NCI-H1092 treated with DMSO at 0.1 percent for 48 hours (cell line): ENCODE results near the gene EPS15.
"Not testable (repeated sequence)": the region's sequence is repeated elsewhere in the genome, so short reads cannot be mapped to it uniquely, and the experiment has no call there.

Experiments used
- DNase-seq: peaks from one replicate; lab custom pipeline; 2025; lab: John Stamatoyannopoulos, UW

EPS15 gene

DNA sequence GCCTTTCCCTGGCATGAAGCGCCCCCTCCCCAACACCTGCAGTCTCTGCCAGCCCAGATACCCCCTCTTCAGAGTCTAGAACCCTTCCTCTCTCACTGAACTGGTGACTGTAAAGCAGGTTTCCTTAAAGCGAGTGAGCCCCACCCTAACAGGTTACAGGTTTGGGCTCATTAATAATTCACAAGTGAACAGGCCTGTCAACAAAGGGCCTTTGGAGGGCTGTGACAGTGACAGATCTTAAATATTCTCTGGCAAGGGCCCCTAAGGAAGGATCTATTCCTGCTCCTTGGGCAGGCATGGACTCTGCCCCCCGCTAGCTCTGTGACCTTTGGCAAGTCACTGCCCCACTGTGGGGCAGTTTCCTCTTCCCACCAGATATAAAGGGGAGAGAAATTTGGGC is 183.1 kb downstream of the EPS15 start:
- DNase-seq = no peak

DNA sequence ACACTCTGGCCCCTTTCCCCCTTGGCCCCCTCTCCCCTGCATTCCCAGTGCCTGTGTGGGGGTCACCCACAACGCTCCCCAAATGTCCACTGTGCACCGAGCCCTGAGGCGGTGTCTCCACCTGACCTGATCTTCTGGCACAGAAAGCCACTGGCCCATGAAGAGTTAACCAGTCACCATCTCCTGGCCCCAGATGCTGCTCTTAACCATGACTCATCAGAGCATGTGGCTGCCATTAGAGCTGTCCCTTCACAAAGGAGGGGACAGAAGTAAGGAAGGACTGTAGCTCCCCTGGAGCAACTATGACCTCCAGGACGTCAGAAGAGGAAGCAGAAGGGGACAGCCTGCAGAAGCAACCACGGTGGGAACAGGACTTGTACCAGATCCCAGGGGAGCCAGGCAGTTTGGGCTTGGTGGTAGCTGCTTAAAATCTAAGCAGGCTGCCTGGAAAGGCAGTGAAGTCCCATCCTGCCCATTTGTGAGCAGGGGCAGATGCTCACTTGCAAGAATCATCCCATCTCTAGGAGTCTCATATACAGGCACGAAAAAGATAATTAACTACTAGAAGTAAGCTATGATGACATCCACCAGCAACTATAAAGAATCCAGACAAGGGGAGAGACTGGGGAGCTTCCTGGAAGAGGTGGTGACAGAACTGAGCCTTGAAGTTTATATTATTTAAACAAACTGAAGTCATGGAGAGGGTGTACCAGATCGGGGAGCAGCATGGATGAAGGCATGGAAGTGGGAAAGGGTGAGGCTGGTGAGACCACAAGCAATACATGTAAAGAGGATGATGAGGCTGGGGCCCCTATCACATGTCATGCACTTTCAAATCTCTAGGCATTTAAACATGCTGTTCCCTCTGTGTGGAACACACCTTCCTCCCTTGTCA is 187.6 kb downstream of the EPS15 start:
- DNase-seq = no peak

DNA sequence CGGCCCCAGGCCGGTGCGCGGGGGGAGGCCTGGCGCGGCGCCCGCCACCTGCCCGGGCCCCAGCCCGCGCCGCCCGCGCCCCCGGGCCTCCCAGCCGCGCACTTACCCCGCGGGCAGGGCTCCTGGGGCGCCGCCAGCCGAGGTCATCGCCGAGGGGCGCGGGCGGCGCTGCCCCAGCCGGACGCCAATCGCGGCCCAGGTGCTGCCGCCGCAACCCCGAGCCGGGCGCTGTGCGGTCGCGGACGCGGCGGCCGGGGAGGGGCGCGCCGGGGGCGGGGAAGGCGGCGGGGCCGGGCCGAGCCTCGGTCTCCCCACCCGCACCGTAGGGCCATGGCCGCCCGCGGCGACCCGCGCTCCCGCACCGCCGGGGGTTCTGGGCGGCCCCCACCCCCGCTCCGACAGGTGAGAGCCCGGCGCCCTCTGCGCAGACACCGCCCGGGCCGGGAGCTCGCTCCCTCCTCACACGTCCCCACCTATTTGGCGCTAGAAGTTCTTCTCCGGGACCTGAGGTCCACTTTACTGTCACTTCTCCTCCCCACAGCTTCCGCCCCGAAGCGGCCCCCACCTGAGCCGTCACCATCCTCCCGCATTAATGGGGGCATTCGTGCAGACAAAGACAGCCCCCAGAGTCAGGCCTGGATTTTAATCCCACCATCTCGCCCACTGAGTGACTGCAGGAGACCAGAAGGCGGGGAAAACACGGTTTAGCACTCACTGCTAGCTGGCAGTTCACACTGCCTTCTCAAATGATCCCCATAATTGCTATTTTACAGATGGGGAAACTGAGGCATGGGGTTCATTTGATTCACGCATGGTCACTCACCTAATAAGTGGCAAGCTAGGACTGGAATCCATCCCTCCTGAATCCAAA is 188.5 kb downstream of the EPS15 start, which contains the start of gene TTC39A:
TSS of gene TTC39A (minus strand) at position 232 of the 871 bp plus-strand sequence. CDS start at position 147, 85 bp downstream.
- no peak for DNase-seq

DNA sequence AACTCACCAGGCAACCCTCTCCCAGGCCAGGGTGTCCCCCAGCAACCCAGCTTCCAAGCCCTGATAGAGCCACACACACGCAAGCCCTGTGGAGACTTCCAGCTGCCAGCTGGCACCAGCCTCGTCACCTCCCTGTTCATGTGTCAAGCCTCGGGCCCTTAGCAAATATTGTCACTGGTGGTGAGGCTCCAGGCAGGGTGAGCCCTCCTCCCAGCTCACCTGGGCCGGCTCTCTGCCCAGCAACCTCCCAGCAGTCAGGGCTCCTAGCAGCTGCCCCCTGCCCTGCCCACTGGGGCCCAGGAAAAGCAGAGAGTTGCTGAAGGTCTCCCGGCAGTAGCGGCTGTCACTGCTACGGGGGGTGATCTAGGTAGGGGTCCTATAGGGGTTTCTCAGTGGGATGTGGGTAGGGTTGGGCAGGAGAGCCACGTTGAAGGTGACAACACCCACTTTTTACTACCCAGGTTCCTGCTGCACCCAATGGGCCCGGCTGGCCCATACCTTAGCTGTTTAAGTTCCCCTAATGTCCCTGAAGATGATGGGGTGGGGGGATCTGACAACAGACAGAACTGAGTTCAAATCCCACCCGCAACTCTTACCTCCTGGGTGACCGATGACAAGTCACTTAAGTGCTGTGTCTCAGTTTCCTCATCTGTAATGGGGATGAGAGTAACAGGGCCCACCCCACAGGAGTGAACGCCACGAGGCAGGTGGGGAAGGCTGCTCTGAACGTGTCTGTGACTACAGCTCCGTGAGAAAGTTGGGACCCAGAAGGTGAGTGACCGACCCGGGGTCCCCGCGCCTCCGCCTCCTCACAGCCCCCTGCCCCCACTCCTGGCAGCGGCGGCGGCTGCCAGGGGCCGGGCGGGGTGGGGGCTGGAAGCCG is 189.4 kb downstream of the EPS15 start:
- DNase-seq = peak; percentile 38

DNA sequence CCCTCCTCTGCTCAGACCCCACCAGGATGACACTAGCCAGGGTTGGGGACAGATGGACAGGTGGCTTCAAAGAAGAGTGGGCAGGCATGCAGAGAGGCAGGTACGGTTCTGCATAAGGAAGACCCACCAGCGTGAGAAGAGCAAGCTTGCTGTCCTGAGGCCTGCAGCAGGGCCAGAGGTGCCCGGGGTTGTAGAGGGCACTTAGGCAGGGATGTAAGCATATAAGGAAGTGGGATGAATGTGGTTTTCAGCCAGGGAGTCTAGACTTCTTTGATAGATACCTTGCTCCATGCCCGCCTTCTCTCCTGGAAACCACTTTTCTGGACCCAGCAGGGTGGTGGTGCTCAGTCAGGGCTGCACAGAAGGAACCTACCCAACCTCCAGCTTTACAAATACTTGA is 190.1 kb downstream of the EPS15 start:
- DNase-seq = no peak

DNA sequence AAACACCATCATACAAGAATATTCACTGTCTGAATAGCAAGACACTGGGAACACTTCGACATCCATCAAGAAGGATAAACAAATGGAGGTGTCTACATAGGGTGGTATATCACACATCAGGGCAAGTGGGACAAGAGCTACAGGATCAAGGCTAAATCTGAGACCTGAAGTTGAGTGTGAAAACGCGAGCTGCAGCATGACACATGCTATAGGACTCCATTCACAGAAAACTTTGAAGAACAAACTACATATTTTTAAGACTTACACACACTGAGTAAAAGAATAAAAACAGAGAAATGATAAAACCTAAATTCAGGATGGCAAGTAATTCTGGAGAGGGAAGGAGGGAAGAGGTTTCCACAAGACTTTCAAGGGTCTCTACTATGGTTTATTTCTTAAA is 190.8 kb downstream of the EPS15 start:
- DNase-seq = no peak

DNA sequence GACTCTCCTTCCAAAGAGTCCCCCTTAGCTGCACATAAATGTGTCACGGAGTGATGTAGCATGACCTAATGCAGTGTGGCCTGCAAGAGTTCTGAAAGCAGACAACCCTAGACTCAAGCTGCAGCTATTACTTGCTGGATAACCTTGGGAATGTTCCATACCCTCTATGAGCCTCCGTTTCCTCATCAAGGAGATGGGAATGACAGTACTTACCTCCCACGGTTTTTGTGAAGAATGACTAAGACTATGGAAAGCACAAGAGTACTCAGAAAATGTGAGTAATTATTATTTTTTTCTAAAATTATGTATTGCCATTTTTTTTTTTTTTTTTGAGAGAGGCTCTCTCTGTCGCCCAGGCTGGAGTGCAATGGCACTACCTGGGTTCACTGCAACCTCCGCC is 191.7 kb downstream of the EPS15 start:
- DNase-seq = no peak

DNA sequence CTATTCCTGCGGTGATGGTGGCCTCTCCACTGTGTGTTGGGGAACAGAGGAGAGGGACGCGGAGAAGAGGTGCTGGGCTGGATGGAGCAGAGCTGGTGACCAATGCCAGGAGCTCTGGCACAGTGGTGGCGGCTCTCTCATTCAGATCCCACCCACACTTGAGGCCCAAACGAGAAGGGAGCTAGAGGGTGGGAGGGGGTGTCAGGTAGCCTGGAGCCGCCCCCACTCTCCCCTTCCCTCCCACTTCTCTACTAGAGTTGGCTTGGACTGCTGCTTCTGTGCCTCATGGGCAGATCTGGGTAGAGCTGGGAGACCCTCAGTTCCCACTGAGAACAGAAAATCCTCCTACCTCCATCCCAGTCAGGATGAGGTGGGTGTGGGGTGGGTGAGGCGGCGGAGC is 192.2 kb downstream of the EPS15 start:
- DNase-seq = no peak

DNA sequence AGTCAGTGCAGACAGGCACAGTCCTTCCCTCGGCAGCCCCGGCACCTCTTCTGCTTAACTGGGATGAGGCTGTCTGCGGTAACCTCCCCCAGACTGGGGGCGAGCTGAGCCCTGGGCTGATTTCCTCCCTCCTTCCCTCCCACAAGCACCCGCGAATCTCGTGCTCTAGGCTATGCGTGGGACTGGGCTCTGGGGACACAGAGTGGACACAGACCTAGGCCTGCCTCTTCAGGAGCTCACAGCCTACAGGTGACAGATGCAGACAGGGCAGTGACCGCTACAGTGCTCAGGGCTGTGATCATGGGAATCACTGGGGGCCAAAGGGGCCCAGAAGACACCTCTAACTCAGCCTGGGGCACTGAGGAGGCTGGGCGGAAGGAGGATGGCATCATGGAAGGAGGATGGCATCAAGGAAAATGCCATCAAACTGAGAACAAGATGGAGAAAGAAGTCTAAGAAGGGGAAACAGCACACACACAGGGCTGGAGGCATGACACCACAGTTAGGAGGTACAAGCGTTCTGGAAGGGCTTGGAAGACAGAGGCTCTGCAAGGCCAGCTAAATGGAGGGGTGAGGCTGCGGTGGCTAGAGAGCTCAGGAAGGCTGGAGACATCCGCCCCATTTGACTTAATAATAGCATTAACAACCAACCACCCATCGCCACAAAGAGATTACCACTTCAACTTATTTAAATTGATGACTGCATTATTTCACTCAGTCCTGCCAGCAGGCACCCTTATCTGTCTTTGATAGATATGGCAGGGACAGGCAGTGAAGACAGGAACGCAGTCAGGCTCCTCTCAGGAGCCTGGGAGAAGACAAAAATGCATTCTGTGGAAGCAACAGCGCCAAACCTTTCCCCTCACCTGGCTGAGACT is 192.9 kb downstream of the EPS15 start:
- no peak for DNase-seq

DNA sequence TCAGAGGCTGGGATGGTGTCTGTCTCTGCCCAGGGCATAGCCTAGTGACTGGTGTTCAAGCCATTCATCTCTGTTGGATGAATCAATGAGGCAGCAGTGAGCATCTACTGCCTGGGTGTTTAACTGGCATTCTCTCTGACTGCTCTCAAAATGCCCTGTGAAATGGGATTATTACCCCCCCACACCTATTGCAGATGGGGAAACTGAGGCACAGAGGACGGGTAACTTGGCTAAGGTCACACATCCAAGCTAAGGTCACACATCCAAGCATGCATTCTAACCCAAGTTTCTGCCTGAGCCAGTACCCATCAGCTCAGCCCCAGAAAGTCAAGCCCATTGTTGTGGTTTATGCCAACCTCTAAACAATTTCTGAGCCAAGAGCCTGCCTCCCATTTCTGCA is 193.7 kb downstream of the EPS15 start:
- DNase-seq = no peak

DNA sequence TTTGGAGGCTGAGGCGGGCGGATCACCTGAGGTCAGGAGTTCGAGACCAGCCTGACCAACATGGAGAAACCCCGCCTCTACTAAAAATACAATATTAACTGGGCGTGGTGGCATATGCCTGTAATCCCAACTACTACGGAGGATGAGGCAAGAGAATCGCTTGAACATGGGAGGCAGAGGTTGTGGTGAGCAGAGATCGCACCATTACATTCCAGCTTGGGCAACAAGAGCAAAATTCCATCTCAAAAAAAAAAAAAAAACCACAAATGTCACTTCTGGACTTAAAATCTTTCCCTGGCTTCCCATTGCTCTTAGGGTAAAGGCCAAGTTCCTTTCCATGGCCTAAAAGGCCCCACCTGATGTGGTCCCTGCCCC is 194.1 kb downstream of the EPS15 start:
- DNase-seq = not testable (repeated sequence)

DNA sequence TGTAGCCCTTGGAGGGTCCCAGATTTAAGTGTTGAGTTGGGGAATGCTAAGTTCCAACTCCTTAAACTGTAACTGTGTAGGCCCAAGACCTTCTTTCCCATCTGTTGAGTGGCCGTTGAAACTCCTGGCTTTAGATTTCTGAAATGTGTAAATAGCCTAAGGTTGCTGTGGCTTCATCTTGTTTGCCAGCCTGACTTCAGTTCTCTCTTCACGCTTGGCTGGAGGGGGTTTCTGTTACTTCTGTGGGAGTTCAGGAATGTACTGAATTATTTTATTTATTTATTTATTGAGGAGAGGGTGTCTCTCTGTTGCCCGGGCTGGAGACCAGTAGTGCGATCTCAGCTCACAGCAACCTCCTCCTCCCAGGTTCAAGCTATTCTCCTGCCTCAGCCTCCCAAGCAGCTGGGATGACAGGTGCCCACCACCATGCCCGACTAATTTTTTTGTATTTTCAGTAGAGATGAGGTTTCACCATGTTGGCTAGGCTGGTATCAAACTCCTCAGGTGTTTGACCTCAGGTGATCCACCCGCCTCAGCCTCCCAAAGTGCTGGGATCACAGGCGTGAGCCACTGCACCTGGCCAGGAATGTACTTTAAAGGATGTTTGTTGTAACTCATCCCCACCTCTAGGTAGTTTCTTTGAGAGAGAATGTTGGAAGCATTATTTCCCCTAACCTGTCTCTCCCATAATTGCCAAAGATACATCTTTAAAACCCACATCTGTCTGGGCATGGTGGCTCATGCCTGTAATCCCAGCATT is 194.6 kb downstream of the EPS15 start:
- DNase-seq = no peak

DNA sequence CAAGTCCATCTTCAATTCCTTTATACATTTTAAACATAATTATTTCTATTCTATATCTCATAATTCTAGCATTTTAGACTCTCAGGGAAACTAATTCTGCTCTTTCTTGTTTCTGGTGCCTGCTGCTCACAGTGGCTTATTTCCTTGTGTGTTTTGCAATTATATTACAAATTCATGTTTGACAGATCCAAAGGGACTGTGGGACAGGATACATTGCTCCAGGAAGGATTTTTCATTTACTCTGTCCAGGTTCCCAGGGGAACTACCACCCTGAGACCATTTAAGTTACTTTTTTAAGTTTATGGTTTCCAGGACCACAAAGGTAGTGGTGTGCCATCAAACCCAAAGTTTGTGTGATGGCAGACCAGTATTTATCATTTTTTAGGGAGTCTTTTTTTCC is 195.3 kb downstream of the EPS15 start:
- no peak for DNase-seq

DNA sequence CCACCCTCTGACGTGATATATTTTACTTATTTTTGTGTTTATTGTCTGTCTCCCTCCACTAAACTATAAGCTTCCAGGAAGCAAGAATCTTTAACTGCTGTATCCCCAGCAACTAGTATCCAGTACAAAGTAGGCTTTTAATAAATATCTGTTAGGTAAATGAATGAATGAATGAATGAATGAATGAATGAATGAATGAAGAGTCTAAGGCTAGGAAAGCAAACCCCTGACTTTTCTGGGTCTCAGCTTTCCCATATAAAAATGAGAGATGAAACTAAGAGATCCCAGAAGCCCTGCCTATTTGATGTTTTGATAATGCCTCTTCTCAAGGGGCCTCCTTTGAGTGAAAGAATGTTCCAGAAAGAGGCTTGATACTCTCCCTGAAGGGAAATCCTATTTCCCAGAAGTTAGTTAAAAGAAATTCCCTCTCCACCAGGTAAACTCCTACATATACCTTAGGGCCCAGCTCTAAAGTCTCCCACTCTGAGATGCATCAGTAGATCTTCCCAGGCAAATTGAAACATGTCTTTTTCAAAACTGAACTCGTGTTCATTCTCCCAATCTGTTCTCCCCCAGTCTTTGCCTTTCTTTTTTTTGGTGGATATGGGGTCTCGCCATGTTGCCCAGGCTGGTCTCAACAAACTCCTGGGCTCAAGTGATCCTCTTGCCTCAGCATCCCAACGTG is 196.5 kb downstream of the EPS15 start:
- no peak for DNase-seq

DNA sequence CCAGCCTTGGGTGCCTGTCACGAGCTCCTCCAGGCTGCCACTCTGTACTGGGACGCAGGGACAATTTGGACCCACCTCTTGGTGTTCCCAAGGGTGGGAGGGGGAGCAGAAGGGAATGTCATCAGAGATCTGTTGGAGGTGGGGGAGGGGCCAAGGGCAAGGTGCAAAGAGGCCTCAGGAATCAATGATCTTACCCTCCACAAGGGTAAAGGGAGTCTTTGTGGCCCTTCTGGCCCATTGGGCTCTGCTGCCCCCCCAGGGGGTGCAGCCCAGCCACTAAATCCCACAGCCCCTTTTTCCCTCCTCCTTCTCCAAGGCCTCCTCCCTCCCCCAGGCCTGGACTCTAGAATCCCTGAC is 197.2 kb downstream of the EPS15 start:
- no peak for DNase-seq

DNA sequence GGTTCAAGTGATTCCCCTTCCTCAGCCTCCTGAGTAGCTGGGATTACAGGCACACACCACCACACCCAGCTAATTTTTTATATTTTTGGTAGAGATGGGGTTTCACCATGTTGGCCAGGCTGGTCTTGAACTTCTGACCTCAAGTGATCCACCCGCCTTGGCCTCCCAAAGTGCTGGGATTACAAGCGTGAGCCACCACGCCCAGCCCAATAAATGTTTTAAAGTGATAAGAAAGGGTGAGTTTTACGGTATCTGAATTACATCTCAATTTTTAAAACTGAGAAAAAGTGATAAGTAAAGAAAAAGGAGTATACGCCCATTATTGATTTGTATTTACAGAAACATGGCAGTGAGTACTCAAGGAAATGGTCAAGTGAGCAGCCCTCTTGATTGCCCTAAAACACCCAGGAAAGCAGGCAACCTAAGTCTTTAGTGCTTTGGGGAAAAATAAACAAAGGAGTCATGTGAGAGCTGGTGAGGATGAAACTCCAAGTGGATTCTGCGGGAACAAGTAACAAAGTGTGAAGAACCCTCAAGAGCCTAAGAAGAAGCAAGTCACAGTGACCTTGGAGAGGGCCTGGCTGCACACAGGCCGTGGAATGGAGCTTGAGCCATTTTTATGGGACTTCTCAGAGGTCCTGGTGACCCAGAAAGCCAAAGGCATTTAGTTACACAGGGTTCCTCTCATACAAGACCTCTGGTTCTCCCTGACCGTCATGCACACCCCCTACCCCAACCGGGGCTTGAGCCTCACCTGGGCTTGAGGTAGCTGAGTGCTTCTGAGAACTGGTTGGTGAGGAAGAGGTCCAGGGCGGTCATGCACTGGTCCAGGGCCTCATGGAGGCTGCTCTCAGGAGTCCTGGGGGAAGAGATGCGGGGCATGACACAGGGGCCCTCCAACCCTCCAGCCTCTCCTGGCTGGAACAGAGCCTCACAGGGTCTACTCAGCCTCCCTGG is 197.8 kb downstream of the EPS15 start:
- DNase-seq = no peak

DNA sequence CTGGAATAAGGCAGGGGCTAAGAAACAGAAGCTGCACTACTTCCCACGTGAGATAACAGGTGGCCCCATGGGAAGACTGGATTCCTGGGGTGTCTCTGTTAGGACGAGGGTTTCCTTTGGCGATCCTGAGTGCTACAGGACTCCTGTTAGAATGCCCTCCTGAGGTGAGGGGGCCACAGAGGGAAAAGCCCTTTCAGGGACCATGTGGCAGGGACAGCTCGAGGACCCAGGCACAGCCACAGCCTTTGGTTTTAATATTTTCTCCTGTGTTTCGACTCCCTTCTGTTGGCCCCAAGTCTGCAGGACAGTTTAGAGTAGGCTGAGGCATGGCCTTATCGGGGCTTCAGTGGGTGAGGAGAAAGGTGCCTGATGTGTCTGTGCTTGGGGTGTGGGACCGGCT is 201.3 kb downstream of the EPS15 start:
- no peak for DNase-seq

DNA sequence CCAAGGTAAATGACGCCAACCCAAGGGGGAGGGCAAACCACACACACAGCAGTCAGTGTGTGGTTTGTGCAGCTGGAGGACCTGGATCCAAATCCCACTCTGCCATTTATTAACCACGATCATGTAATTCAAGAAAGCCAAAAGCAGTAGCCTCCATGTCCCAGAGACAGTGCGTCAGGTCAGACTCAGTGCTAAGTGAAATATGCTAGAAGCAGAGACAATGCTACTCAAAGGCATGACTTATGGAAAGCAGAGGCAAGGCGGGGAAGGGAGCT is 202.3 kb downstream of the EPS15 start:
- DNase-seq = no peak
